ENCODE measurements around the gene HNRNPLL. TPM values are rescaled to one million over a fixed set of nuclear protein-coding genes. Genes with fewer than 3 reads are reported as not detected.
"Not testable (repeated sequence)": the region's sequence is repeated elsewhere in the genome, so short reads cannot be mapped to it uniquely, and the experiment has no call there.

HNRNPLL gene
- total RNA-seq, 4 donors from 2014 or later = 11.9 to 38.1 (median 20.0) TPM

DNA sequence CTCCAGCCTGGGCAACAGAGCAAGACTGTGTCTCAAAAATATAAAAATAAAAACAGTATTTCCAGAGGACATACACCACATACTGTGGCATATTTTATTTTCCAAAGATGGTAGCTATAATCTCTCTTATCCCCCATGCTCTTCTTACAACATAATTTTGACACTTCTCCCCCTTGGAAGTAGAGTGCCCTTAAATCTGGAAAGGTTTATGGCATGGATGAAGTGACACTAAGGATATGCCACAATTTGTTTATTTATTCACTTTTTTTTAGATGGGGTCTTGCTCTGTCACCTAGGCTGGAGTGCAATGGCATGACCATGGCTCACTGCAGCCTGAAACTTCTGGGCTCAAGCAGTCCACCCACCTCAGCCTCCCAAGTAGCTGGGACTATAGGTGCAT is 56.7 kb downstream of the HNRNPLL start:
- H3K4me3 ChIP-seq = no peak overlapping the region
- TF ChIP-seq, protein P1, sequence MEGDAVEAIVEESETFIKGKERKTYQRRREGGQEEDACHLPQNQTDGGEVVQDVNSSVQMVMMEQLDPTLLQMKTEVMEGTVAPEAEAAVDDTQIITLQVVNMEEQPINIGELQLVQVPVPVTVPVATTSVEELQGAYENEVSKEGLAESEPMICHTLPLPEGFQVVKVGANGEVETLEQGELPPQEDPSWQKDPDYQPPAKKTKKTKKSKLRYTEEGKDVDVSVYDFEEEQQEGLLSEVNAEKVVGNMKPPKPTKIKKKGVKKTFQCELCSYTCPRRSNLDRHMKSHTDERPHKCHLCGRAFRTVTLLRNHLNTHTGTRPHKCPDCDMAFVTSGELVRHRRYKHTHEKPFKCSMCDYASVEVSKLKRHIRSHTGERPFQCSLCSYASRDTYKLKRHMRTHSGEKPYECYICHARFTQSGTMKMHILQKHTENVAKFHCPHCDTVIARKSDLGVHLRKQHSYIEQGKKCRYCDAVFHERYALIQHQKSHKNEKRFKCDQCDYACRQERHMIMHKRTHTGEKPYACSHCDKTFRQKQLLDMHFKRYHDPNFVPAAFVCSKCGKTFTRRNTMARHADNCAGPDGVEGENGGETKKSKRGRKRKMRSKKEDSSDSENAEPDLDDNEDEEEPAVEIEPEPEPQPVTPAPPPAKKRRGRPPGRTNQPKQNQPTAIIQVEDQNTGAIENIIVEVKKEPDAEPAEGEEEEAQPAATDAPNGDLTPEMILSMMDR (IDR thresholded peaks at IDR 0.05) = no peak
- TF ChIP-seq POLR2A (IDR thresholded peaks at IDR 0.05) = no peak
- intact Hi-C loops (cut with DNase I) = no loop called here

DNA sequence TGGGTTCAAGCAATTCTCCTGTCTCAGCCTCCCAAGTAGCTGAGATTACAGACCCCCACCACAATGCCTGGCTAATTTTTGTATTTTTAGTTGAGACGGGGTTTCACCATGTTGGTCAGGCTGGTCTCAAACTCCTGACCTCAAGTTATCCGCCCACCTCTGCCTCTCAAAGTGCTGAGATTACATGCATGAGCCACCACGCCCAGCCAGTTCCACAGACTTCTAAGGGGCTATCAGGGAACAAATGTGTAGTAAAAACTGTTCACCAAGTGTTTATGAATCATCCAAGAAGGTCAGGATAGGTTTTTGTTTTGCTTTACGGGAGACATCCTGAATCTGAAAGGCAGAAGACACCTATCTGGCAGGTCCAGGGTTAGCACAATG is 60.5 kb downstream of the HNRNPLL start:
- H3K36me3 ChIP-seq; intact Hi-C loops (cut with DNase I); H3K4me3 ChIP-seq; DNase-seq; H3K27me3 ChIP-seq; H3K9me3 ChIP-seq; H3K27ac ChIP-seq: not testable (repeated sequence)
- 65 to 66% methylated on average over 4 of the region's 4 CpGs for WGBS, 2 donors
- peaks cover 0 to 13% (median 4%) of the 10 kb centered on the region in 3 donors for H3K4me1 ChIP-seq

More for the DNA sequence above, 56.7 kb downstream of the HNRNPLL start:
- Histone ChIP-seq H3K36me3 (no peaks in the 10 kb centered on the region), H3K27ac (no peak overlapping the region), H3K4me1 (peaks cover 0 to 13% (median 4%) of the 10 kb centered on the region in 3 donors), H3K9me3 (no peaks in the 10 kb centered on the region), H3K27me3 (no peaks in the 10 kb centered on the region)
- DNase-seq = no peak

DNA sequence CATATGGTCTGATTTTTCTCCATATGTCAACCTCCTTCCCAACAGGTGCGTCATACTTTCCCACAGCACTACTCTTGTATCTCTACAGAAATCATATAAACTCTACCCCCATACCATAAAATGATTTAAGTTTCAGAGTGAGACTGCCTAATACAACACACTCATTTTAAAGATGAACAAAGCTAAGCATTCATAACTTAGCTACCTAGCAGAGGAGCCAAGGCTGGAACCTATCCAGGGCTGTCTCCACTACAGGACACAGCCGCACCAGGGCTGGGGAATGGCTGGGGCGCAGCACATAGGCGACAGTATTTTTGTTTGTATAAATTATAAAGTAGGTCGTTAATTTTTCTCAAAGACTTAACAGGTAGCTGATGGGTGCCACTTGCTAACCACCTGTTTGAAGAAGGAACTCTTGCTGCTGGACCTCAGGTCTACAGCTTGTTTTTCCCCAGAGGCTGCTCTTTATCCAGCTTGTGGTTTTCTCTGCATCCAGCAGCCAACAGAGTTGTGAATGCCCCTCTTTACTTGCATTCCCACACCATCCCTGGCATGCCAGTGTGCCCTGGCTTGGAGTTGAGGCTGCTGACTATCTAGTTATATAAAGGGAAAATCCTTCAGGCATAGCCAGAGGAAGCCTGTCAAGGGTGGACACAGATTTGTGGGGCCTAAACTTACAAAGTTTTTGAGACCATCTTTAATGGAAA is 62.0 kb downstream of the HNRNPLL start:
- no peaks in the 10 kb centered on the region for H3K36me3 ChIP-seq
- DNase-seq = no peak
- no peak overlapping the region for H3K4me3 ChIP-seq
- no peaks in the 10 kb centered on the region for H3K9me3 ChIP-seq
- peaks cover 0 to 7% (median 0%) of the 10 kb centered on the region in 4 donors for H3K27me3 ChIP-seq
- intact Hi-C loops (cut with DNase I) = no loop called here
- no peak overlapping the region for H3K27ac ChIP-seq
- TF ChIP-seq, protein P1 (IDR thresholded peaks at IDR 0.05) = no peak
- TF ChIP-seq POLR2A (IDR thresholded peaks at IDR 0.05) = no peak
- WGBS, 2 donors = 78 to 90% methylated on average over 4 to 5 of the region's 5 CpGs
- peaks cover 3 to 22% (median 7%) of the 10 kb centered on the region in 3 donors for H3K4me1 ChIP-seq

DNA sequence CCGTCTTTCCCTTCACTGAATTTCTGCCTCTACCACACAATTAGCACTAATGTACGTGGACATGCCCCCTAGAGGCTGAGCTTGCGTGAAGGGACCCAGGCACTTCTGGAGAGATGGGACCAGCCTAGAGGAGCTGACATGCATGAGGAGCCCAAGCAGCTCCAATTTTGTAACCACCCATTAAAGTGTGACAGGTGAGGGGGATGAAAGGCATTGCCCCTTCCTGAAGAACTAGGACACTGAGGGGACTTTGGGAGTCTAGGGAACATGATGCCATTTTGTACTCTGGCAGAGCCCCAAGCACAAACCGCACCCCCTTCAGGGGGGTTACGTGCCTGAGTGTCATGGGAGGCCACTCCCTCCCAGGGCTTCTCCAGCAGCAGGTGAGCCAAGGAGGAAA is 63.6 kb downstream of the HNRNPLL start:
- DNase-seq = no peak
- Histone ChIP-seq H3K4me1 (peaks cover 5 to 28% (median 10%) of the 10 kb centered on the region in 3 donors), H3K36me3 (no peaks in the 10 kb centered on the region), H3K27me3 (peaks cover 0 to 7% (median 0%) of the 10 kb centered on the region in 4 donors), H3K4me3 (no peak overlapping the region), H3K9me3 (no peaks in the 10 kb centered on the region), H3K27ac (no peak overlapping the region)
- WGBS, 2 donors = 75 to 96% methylated on average over 3 of the region's 5 CpGs
- TF ChIP-seq POLR2A (IDR thresholded peaks at IDR 0.05) = no peak
- TF ChIP-seq, protein P1 (IDR thresholded peaks at IDR 0.05) = no peak
- intact Hi-C loops (cut with DNase I) = no loop called here

DNA sequence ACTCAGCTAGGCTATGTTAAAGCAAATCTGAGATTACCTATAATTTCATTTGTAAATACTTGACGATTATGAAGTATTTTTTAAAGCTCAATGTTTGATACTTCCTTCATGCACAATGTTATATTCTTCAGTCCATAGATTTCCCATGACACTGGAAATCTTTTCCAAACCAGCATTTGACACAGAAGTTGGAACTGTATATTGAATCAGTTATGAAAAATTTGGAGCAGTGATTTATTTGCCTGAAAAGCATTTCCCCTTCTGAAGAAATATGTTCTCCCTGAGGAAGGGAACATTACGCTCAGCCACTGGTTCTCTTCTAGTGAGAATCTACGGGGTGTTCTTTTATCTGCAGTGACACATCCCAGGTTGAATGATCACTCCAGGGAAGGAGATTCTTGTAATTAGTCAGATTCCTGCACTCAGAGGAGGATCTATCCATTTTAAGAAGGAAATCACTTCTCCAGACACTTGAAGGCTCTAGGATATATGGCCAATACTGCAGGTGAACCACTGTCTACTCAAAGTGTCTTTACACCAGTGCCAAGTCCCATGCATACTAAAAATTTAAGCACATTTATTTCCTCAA is 64.7 kb downstream of the HNRNPLL start:
- intact Hi-C loops (cut with DNase I) = no loop called here

DNA sequence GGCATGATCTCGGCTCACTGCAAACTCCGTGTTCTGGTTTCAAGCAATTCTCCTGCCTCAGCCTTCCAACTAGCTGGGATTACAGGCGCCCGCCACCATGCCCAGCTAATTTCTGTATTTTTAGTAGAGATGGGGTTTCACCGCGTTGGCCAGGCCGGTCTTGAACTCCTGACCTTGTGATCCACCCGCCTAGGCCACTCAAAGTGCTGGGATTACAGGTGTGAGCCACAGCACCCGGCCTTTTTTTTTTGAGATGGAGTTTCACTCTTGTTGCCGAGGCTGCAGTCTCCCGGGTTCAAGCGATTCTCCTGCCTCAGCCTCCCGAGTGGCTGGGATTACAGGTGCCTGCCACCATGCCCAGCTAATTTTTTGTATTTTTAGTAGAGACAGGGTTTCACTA is 65.4 kb downstream of the HNRNPLL start:
- H3K4me3 ChIP-seq; DNase-seq; H3K36me3 ChIP-seq; intact Hi-C loops (cut with DNase I); H3K9me3 ChIP-seq; H3K27ac ChIP-seq; H3K27me3 ChIP-seq: not testable (repeated sequence)
- WGBS, 2 donors = 87 to 93% methylated on average over 12 of the region's 13 CpGs
- H3K4me1 ChIP-seq = peaks cover 5 to 28% (median 5%) of the 10 kb centered on the region in 3 donors

More for the DNA sequence above, 64.7 kb downstream of the HNRNPLL start:
- Histone ChIP-seq H3K27me3 (peaks cover 0 to 7% (median 0%) of the 10 kb centered on the region in 4 donors), H3K9me3 (no peaks in the 10 kb centered on the region), H3K27ac (no peak overlapping the region), H3K4me3 (no peak overlapping the region), H3K4me1 (peaks cover 5 to 36% (median 10%) of the 10 kb centered on the region in 3 donors), H3K36me3 (no peaks in the 10 kb centered on the region)
- WGBS, 2 donors = 71 to 83% methylated on average over 3 of the region's 3 CpGs
- no peak for DNase-seq
- TF ChIP-seq, protein P1 (IDR thresholded peaks at IDR 0.05) = no peak
- TF ChIP-seq POLR2A (IDR thresholded peaks at IDR 0.05) = no peak

Data from esophagus squamous epithelium (tissue), 5 donors.